Dermis microvascular lymphatic vessel endothelial cell (primary cell): ENCODE measurements around the gene ENAM. TPM values are rescaled to one million over a fixed set of nuclear protein-coding genes. Genes with fewer than 3 reads are reported as not detected.
"Not testable (repeated sequence)": the region's sequence is repeated elsewhere in the genome, so short reads cannot be mapped to it uniquely, and the experiment has no call there.

Experiments used
- DNase-seq, 2 donors: peaks; one replicate each; pipeline versions ENCODE4 v3.0.0 to v3.0.0-alpha.2; 2010; ENCODE audit warnings: low read depth in 2 of 2
- total RNA-seq: library from RNA; depleted of rRNA; stranded (reverse); fragments of >200 nt; gene quantifications from 2 replicates; pipeline ENCODE4 v1.2.1, GENCODE V29; 2014

ENAM gene
- total RNA-seq, 1 donor from 2014 or later, result not detected

DNA sequence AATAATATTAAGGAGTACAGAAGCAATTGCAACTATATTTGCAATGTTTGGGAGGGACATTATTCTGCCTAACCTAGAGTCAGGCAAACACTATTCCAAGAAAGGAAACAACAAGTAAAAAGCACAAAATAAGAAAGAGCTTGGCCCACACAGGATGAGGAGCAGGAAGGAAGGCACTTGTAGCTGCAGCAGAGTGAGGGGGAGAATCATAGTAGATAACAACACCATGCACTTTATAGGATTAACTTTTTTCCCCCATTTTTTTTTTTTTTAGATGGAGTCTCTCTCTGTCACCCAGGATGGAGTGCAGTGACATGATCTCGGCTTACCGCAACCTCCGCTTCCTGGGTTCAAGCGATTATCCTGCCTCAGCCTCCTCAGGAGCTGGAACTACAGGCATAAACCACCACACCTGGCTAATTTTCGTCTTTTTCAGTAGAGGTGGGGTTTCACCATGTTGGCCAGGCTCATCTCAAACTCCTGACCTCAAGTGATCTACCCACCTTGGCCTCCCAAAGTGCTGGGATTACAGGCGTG is 48.1 kb downstream of the ENAM start:
- DNase-seq, result no peak

GRCh38 chr4:70678383-70678999 is 49.9 kb downstream of the ENAM start:
- DNase-seq, result no peak

DNA sequence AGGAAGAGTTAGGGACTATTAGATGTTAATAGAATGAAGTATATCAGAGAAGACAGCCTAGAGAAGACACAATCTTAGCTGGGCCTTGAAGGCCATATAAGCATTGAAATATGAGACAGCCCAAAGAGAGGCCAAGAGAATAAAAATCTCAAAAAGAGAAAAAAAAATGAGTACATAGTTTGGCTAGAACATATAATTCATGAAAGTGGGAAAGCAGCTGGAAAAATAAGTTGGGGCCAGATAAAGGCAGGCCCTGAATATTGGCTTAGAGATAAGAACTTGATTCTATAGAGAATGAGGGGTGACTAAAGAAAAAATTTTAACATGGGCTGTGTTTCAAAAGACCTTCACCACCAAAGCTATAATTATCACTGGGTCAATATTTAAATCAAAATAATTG is 52.4 kb downstream of the ENAM start:
- DNase-seq, result no peak

DNA sequence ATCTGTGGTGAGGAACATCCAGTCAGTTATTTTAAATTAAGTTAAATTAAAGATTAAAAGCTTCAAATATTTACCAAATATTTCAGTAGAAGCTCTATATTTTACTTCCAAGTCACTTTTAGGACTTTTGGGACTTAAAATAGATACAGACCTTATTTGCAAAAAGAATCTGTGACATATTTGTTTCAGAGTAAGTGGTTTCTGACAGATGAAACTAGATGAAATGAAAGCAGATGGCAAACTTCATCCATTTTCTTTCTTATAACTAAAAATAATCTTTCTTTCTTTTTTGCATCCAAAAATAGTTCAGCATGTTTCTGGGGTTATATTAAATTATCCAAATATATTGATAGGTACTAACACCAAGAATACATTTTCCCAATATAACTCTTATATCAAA is 53.2 kb downstream of the ENAM start:
- DNase-seq, result no peak

DNA sequence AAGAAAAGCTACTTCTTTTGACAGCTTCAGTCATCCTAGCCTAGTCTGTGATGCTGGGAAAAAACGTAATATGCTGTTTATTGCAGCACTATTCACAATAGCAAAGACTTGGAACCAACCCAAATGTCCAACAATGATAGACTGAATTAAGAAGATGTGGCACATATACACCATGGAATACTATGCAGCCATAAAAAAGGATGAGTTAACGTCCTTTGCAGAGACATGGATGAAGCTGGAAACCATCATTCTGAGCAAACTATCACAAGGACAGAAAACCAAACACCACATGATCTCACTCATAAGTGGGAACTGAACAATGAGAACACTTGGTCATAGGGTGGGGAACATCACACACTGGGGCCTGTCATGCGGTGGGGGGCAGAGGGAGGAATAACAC is 53.6 kb downstream of the ENAM start:
- not testable (repeated sequence) for DNase-seq

DNA sequence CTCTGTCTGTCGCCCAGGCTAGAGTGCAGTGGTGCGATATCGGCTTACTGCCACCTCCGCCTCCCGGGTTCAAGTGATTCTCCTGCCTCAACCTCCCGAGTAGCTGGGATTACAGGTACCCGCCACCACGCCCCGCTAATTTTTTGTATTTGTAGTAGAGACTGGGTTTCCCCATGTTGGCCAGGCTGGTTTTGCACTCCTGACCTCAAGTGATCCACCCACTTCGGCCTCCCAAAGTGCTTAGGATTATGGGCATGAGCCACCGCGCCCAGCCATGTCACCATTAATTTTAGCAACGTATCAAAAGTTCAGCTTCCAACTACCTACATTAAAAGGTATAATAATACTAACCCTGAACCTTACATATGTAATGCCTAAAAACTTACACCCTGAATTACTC is 58.8 kb downstream of the ENAM start:
- DNase-seq, result peak in 1 of 2 donors; percentile 0

DNA sequence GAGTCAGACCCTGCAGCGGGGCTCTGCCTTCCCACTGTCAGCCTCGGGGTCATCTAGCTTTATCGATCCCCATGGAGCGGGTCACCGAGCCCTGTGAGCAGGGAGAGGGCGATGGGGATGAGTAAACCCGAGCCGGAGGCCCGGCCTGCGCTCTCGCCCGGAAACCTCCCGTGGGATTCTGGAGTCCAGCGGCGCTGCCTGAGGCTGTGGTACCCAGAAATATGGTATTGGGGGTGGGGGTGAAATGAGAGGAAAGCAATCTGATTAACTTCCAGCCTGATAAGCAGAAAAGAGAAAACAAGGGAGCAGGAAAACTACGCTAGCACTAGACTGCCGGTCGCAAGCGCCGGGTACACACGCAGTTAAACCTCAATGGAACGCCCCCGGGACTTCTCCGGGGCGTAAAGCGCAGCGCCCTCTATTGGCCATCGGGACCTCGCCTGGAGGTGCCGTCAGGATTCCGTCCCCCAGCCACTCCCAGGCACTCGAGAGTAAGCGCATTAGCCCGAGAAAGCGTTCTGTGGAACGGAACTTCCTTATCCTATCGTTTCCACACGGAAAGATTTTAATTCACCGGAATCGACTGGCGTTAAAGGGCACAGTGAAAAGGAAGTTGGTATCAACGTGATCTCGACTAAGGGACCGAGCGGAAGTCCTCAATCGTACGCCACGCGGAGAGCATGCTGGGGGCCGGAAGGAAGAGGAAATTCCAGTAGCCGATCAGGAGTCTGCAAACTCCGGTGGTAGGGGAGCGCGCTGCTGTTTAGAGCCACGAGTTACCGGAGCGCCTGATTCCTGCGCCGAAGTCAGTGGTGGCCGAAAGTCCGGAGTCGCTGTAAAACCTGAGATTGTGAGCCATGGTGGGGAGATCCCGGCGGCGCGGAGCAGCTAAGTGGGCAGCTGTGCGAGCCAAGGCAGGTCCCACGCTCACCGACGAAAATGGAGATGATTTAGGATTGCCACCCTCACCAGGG is 59.6 kb downstream of the ENAM start, which contains the start of gene UTP3:
UTP3 (plus strand) TSS at position 712 of the 974 bp plus-strand sequence; CDS start at position 858, 146 bp downstream.
- peak; percentile 96 to 98 for DNase-seq

GRCh38 chr4:70688795-70689231 is 60.3 kb downstream of the ENAM start:
- DNase-seq, result no peak

- no peak for DNase-seq
Observed at GRCh38 chr4:70691661-70692060, 63.1 kb downstream of the ENAM start.

DNA sequence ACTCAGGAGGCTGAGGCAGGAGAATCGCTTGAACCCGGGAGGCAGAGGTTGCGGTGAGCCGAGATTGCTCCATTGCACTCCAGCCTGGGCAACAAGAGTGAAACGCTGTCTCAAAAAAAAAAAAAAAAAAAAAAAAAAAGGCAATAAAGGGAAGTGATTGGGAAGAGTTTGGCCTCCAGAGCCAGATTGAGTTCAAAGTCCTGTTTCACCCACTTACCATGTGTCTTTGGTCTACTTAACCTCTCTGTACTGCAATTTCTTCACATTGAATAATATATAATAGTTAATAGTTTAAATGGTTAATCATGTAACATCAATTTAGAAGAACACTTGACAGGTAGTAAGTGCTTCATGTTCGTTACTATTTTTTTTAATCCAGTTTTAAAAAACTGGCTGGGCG is 66.1 kb downstream of the ENAM start:
- not testable (repeated sequence) for DNase-seq

Other genes starting within 250 kb of the ENAM start
- not detected in 2 replicates for gene SMR3B, start 245.6 kb upstream of the ENAM start, total RNA-seq
- not detected in 2 replicates for gene OPRPN, start 230.8 kb upstream of the ENAM start, total RNA-seq
- not detected in 2 replicates for gene MUC7, start 156.5 kb upstream of the ENAM start, total RNA-seq
- gene AMTN, start 110.2 kb upstream of the ENAM start, total RNA-seq, result not detected in 2 replicates
- not detected in 2 replicates for gene AMBN, start 36.5 kb upstream of the ENAM start, total RNA-seq
- not detected in 2 replicates for gene JCHAIN, start 37.8 kb downstream of the ENAM start, total RNA-seq
- 10.8 and 17.1 TPM in 2 replicates for gene UTP3, start 59.8 kb downstream of the ENAM start, total RNA-seq
- 25.4 and 29.6 TPM in 2 replicates for gene RUFY3, start 93.2 kb downstream of the ENAM start, total RNA-seq
- 50.4 and 53.8 TPM in 2 replicates for gene GRSF1, start 211.1 kb downstream of the ENAM start, total RNA-seq